Islet of Langerhans (tissue), 1 donor: ENCODE results near the gene MS4A3.
"Not testable (repeated sequence)": the region's sequence is repeated elsewhere in the genome, so short reads cannot be mapped to it uniquely, and the experiment has no call there.

Source experiments
- FAIRE-seq: peaks from one replicate; lab custom pipeline; 2011; peaks lifted over from hg19 to GRCh38; lab: Jason Lieb, UNC

The MS4A3 gene

DNA sequence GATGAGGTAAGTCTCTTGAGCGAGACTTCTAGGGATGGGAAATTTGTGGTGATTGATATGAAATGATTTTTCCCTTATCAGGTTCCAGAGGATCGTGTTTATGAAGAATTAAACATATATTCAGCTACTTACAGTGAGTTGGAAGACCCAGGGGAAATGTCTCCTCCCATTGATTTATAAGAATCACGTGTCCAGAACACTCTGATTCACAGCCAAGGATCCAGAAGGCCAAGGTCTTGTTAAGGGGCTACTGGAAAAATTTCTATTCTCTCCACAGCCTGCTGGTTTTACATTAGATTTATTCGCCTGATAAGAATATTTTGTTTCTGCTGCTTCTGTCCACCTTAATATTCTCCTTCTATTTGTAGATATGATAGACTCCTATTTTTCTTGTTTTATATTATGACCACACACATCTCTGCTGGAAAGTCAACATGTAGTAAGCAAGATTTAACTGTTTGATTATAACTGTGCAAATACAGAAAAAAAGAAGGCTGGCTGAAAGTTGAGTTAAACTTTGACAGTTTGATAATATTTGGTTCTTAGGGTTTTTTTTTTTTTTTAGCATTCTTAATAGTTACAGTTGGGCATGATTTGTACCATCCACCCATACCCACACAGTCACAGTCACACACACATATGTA, 39.1 kb downstream of the MS4A3 start:
- FAIRE-seq = peak; percentile 61

DNA sequence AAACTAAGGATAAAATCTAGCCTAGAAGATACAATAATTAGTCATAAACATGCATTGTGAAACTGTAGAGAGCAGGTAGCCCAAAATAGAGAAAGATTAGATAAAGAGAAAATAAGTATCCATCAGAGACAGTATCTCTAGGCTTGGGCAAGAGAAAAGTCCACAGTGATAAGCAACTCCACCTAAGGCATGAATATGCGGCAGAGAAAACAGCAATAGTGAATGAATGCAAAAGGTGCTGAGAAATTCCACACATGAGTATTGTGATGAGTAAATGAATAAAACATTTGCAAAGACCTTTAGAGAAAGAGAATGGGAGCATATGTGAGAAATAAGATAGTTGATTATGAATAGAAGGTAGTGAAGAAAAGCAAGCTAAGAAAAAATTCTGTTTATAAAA, 40.7 kb downstream of the MS4A3 start:
- no peak for FAIRE-seq

DNA sequence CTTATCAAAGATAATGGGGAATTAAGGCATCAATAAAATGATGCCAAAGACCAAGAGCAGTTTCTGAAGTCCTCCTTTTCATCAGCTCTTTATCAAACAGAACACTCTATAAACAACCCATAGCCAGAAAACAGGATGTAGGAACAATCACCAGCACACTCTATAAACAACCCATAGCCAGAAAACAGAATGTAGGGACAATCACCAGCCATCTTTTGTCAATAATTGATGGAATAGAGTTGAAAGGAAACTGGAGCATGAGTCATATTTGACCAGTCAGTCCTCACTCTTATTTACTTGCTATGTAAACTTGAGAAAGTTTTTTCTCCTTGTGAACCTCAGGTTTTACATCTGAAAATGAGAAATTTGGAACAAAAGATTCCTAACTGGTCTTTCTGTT, 42.0 kb downstream of the MS4A3 start:
- FAIRE-seq = no peak

DNA sequence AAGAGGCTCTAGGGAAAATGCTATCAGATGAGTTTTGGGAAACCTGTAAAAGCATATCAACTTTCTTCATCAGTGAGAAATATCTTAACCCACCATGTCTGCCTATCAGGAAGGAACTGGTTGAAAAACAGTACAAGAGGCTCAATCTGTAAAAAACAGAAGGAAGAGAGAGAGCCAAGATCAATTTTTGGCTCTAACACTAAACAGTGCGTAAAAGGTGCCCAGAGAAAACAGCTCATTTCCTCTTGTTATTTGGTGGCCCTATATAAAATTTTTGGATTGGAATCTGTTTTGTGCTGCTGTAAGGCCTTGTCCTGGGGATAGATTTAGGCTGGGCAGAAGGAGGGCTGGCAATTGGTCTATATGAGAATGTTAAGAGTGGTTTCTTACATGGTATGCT, 44.1 kb downstream of the MS4A3 start:
- no peak for FAIRE-seq

DNA sequence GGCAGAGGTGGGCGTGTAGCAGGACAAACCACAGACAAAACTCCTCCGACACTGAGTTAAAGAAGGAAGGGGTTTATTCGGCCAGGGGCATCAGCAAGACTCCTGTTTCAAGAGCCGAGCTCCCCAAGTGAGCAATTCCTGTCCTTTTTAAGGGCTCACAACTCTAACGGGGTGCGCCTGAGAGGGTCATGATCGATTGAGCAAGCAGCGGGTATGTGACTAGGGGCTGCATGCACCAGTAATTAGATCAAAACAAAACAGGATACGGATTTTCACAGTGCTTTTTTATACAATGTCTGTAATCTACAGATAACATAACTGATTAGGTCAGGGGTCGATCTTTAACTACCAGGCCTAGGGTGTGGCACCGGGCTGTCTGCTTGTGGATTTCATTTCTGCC, 44.9 kb downstream of the MS4A3 start:
- FAIRE-seq = not testable (repeated sequence)

DNA sequence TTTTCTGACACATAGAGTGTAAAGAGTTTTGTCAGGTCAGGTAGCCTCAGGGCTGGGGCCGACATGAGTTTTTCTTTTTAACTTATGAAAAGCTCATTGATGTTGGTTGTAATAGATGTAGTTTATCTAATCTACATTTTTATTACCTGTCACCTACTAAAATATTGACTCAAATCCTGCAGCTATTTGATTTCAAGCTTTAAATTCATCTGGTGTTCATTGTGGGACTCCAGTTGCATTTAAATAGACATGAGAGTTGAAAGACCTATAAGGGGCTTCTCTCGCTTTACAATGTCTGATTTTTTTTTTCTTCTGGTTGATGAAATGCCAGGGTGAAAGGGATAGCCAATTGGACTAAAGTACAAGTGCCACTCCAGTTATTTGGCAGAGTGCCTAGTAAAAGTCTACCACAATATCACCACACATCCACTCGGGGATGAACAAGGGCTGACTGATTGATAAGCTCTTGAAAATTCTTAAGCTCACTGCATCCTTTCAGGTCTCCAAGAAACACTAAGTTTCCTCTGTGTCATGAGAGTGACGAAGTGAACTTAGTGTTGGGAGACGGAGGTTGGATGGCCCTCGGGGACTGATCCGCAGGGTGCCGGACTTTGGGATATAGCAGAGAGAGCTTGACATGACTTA, 48.1 kb downstream of the MS4A3 start:
- FAIRE-seq = not testable (repeated sequence)

DNA sequence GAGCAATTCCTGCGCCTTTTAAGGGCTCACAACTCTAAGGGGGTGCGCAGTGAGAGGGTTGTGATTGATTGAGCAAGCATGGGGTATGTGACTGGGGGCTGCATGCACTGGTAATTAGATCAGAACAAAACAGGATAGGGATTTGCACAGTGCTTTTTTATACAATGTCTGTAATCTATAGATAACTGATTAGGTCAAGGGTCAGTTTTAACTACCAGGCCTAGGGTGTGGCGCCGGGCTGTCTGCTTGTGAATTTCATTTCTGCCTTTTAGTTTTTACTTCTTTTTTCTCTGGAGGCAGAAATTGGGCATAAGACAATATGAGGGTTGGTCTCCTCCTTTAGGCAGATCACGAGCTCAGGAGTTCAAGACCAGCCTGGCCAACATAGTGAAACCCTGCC, 52.2 kb downstream of the MS4A3 start:
- not testable (repeated sequence) for FAIRE-seq

DNA sequence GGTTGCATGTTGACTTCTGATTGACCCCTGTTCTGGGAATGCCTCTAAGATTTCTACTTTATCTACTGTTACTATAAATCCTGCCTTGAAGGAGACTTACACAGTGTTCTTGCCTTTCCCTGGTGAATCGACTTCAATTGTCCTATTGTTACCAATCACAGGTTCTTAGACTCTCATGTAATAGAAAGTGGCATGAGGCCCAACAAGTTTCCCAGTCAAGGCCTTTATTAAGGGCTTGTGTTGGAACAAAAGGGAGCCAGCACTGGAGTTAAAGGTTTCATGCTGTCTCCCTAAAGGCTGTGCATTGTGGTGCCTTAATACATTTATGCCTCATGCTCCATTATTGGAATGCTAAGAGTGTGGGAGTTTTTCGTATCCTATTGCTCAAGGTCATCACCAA, 55.3 kb downstream of the MS4A3 start:
- FAIRE-seq = no peak

DNA sequence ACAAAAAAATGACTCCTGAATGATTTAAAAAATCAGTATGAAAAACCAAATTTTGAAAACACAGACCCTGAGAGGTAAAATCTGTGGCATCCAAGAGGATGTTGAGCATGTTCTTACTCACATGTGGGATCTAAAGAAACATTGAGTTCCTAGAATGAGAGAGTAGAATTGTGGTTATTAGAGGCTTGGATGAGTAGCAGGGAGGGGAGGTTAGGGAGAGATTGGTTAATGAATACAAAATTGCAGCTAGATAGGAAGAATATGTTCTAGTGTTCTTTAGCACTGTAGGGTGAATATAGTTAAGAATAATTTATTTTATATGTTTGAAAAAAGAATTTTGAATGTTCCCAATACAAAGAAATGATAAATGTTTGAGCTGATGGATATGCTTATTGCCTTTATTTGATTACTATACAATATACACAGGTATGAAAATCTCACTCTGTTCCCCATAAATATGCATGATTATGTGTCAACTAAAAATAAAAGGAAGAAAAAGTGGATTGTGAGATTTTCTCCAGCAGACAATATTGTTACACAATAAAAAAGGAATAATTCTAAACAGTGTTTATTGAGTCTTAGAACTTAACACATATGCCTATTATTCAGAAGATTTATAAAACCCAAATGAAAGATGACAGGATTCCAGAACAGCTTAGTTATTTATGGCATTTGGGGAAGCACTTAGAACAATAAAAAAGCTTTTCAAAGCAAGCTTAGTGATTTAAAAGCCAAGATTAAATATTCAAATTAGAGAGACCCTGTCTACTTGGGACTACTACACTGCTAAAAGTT, 60.7 kb downstream of the MS4A3 start:
- FAIRE-seq = no peak

DNA sequence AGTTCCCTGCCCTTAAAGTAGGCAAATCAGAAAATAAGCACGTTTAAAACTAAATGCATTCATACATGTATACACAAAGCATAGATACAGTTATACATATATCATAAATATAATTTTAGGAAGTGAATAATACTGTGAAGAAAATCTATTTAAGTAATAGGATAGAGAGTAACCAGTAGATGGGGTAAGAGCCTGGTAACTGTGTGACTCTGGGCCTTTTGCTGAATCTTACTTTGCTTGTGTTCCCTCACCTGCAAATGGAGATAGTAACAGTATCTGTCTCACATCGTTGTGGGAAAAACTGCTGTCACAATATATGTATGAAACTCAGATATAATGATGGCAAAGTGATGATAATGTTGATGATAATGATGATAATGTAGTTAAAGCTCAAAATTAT, 61.9 kb downstream of the MS4A3 start:
- FAIRE-seq = no peak

DNA sequence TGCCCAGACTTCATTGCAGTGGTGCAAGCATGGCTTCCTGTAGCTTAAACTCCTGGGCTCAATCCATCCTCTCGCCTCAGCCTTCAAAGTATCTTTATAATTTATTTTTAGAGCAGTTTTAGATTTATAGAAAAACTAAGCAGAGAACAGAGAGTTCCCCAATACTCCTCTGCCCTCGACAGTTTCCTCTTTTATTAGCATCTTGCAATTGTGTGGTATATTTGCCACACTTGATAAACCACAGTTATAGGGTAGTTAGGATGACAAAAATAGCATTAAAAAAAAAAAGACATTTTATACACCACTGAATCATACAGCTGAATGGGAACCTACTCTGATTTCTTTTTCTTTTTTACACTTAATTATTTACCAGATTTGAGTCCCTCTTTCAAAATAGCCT, 63.2 kb downstream of the MS4A3 start:
- FAIRE-seq = no peak
